Activated CD8-positive, alpha-beta T cell treated with anti-CD3 and anti-CD28 coated beads for 36 hours (primary cell): ENCODE data around the gene LACRT. TPM values are rescaled to one million over a fixed set of nuclear protein-coding genes. Genes with fewer than 3 reads are reported as not detected.

Source experiments
- ATAC-seq: fragments of 200-7000 bp; cut with Tn5 transposase; one replicate; pipeline ENCODE4 v1.10.0; 2021; ENCODE audit warnings: mild to moderate bottlenecking, moderate library complexity
- CTCF ChIA-PET: fragments of 350-600 bp; sonication (Branson Sonifier 250); formaldehyde crosslinking; loops from one replicate; lab custom pipeline; 2021; ENCODE audit warnings: antibody characterized with exemption; lab: Charles Lee
- POLR2A ChIA-PET: fragments of 350-600 bp; sonication (Branson Sonifier 250); formaldehyde crosslinking; loops from one replicate; lab custom pipeline; 2021; ENCODE audit warnings: antibody characterized with exemption; lab: Charles Lee
- DNase-seq: peaks from one replicate; pipeline ENCODE4 v3.0.0-alpha.2; 2020
- H3K27ac Mint-ChIP-seq: one replicate; pipeline ENCODE4 v1.8.0; 2021; ENCODE audit warnings: mild to moderate bottlenecking, mixed read lengths
- H3K27me3 Mint-ChIP-seq: one replicate; pipeline ENCODE4 v1.8.0; 2021; ENCODE audit warnings: mixed read lengths
- H3K36me3 Mint-ChIP-seq: one replicate; pipeline ENCODE4 v1.8.0; 2021; ENCODE audit warnings: low read depth, mixed read lengths
- H3K4me1 Mint-ChIP-seq: one replicate; pipeline ENCODE4 v1.8.0; 2021; ENCODE audit warnings: low read depth, mixed read lengths
- H3K4me3 Mint-ChIP-seq: one replicate; pipeline ENCODE4 v1.8.0; 2021; ENCODE audit warnings: mild to moderate bottlenecking, moderate library complexity, mixed read lengths
- H3K9me3 Mint-ChIP-seq: one replicate; pipeline ENCODE4 v1.8.0; 2021; ENCODE audit warnings: mixed read lengths
- intact Hi-C: fragments of 100-400 bp; cut with micrococcal nuclease; formaldehyde crosslinking; loops from one replicate; pipeline ENCODE4 v1.10.0; 2022
- total RNA-seq, 2 experiments: library from RNA; stranded (reverse); gene quantifications; one replicate each; pipeline ENCODE4 v1.2.3, GENCODE V29; 2021
- TF ChIP-seq, protein P1 (sequence below): fragments of 200-600 bp; IDR thresholded peaks from one replicate; pipeline ENCODE4 v1.8.0; 2022; ENCODE audit warnings: antibody characterized with exemption, mild to moderate bottlenecking

LACRT gene
- total RNA-seq, 2 experiments from 2014 or later, result not detected

DNA sequence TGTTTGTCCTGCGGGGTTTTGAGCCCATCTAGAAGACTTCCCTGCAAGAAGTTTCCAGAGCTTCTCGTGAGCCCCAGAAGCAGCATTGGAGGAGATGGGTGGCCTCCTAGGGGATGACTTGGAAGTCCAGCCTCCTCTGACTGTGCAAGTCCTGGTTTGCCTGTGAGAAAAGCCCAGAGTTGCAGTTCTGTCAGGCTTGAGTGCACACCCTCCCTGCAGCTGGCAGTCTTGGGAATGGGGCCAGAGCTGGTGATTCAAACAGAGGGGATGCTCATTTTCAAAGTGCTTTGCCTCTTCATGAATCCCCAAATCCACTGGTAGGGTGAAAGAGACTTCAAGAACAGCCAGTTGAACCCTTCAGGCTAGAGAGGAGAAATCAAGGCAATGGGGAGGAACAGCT lies 42.4 kb downstream of the LACRT start:
- Mint-ChIP-seq H3K27ac (no peak overlapping the region), H3K4me1 (peaks cover 5% of the 10 kb centered on the region), H3K27me3 (peaks cover 38% of the 10 kb centered on the region), H3K4me3 (no peak overlapping the region), H3K9me3 (no peaks in the 10 kb centered on the region), H3K36me3 (no peaks in the 10 kb centered on the region)
- ATAC-seq (no peak), DNase-seq (no peak)
- ChIA-PET POLR2A (no interaction called here), CTCF (interaction anchor here (0.6 to 2.6 kb wide), 6 partner anchors 8 to 480 kb away, joined by 4 to 15 read pairs (median 5); no protein-coding TSS in a partner anchor)
- TF ChIP-seq, protein P1, sequence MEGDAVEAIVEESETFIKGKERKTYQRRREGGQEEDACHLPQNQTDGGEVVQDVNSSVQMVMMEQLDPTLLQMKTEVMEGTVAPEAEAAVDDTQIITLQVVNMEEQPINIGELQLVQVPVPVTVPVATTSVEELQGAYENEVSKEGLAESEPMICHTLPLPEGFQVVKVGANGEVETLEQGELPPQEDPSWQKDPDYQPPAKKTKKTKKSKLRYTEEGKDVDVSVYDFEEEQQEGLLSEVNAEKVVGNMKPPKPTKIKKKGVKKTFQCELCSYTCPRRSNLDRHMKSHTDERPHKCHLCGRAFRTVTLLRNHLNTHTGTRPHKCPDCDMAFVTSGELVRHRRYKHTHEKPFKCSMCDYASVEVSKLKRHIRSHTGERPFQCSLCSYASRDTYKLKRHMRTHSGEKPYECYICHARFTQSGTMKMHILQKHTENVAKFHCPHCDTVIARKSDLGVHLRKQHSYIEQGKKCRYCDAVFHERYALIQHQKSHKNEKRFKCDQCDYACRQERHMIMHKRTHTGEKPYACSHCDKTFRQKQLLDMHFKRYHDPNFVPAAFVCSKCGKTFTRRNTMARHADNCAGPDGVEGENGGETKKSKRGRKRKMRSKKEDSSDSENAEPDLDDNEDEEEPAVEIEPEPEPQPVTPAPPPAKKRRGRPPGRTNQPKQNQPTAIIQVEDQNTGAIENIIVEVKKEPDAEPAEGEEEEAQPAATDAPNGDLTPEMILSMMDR, result no peak
- intact Hi-C loops, result no loop called here

DNA sequence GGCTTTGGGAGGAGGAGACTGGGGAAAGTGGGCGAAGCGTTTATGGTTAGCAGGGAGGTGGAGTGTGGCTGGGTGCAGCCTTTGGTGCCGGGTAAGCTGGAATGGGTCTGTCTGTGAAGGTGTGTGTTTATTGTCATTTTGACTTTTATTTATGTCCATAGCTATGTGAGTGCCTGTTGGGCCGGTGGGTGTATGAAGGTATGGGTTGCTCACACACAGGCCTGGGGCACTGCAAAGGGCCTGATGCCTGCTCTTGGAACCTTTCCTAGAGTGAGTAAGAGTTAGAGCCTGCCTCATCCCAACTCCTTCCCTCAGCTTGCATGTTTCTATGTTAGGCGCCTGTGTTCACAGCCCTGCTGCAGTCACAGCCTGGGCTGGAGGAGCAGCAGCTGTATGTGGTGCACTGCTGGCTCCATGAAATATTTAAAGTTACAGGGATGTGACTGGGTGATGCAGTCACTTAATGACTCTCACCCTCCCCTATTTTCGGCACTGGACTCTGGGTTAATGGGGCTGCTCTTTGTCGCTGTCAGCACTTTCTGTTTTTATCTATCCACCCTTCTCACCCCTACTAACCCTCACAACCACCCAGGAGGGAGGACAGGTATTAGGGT lies 43.6 kb downstream of the LACRT start:
- no peak for ATAC-seq

DNA sequence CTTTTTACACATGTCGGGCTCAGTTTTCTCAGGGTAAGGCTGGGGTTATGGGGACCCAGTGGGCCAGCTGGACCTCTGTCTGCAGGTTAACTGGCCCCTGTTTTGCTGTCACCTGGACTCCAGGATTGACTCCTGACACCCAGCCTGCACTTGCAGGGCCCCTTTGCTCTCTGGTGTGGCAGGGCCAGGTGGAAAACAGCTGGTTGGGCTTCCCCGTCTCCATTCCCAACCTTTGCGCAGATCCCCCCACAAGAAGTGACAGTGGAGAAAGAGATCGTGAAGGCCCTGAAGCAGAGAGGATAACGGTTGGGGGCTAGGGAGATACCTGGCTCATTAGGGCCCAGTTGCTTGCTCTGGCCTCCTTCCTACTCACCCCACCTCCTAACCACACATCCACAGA lies 44.7 kb downstream of the LACRT start:
- peaks cover 5% of the 10 kb centered on the region for H3K4me1 Mint-ChIP-seq
- ATAC-seq, result no peak
- intact Hi-C loops, result no loop called here
- TF ChIP-seq, protein P1, result no peak
- H3K27ac Mint-ChIP-seq, result no peak overlapping the region
- no peak overlapping the region for H3K4me3 Mint-ChIP-seq
- H3K36me3 Mint-ChIP-seq, result no peaks in the 10 kb centered on the region
- no peak for DNase-seq
- ChIA-PET CTCF (interaction anchor here (1.5 to 2.1 kb wide), 2 partner anchors 10 kb away, joined by 7 to 10 read pairs; no protein-coding TSS in a partner anchor), POLR2A (no interaction called here)
- H3K9me3 Mint-ChIP-seq, result no peaks in the 10 kb centered on the region
- H3K27me3 Mint-ChIP-seq, result peaks cover 51% of the 10 kb centered on the region

More for the DNA sequence above, 43.6 kb downstream of the LACRT start:
- Mint-ChIP-seq H3K27me3 (peaks cover 43% of the 10 kb centered on the region), H3K9me3 (no peaks in the 10 kb centered on the region), H3K4me1 (peaks cover 5% of the 10 kb centered on the region), H3K36me3 (no peaks in the 10 kb centered on the region), H3K4me3 (no peak overlapping the region), H3K27ac (no peak overlapping the region)
- intact Hi-C loops, result no loop called here
- ChIA-PET CTCF (interaction anchor here (1.0 to 2.6 kb wide), 4 partner anchors 11 to 14 kb away, joined by 3 to 12 read pairs (median 6); no protein-coding TSS in a partner anchor), POLR2A (no interaction called here)
- DNase-seq, result no peak
- TF ChIP-seq, protein P1, result no peak

DNA sequence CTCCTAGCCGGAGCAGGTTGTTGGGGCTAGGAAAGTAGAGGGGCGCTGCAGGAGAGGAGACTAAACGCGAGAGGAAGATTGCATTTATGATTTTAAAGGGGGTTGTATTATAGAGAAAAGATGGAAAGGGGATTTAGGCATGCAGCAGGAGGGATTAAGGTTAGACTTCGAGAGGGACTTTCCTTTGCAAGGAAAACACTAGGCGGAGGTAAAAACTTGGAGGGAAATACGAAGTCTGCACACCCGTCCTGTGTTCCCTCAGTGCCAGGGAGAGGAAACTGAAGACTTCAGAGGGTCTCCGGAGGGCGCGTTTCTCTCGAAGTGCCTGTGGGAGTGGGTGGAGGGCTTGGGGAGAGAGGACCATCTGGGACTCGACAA lies 45.8 kb downstream of the LACRT start:
- no peak for DNase-seq
- Mint-ChIP-seq H3K4me3 (peak overlapping the region; percentile 13), H3K9me3 (no peaks in the 10 kb centered on the region), H3K4me1 (peaks cover 5% of the 10 kb centered on the region), H3K36me3 (no peaks in the 10 kb centered on the region), H3K27me3 (peaks cover 56% of the 10 kb centered on the region), H3K27ac (no peak overlapping the region)
- ChIA-PET CTCF (interaction anchor here (2.1 kb wide), 1 partner anchor 9 kb away, joined by 10 read pairs; no protein-coding TSS in a partner anchor), POLR2A (no interaction called here)
- TF ChIP-seq, protein P1, result no peak
- no peak for ATAC-seq
- intact Hi-C loops, result no loop called here
